Measurements from ENCODE around the gene GALNT9.

GRCh38 chr12:132210223-132211055 lies 119.0 kb downstream of the GALNT9 start:
- no peak for TF ChIP-seq CTCF (IDR thresholded peaks at IDR 0.05)
- no peak for TF ChIP-seq EZH2 (IDR thresholded peaks at IDR 0.05)
